ENCODE data around the gene TSC22D3.
"Not testable (repeated sequence)": the region's sequence is repeated elsewhere in the genome, so short reads cannot be mapped to it uniquely, and the experiment has no call there.

The TSC22D3 gene

GRCh38 chrX:107676559-107677378 lies 98.8 kb downstream of the TSC22D3 start:
- peak overlapping the region; percentile 94 for H3K27ac Mint-ChIP-seq
- no peaks in the 10 kb centered on the region for H3K27me3 Mint-ChIP-seq
- no peaks in the 10 kb centered on the region for H3K36me3 Mint-ChIP-seq (ENCODE audit: low read depth)
- H3K9me3 Mint-ChIP-seq, result no peaks in the 10 kb centered on the region
- H3K4me3 Mint-ChIP-seq, result peak overlapping the region; percentile 88
- H3K4me1 Mint-ChIP-seq (ENCODE audit: low read depth), result peaks cover 63% of the 10 kb centered on the region

DNA sequence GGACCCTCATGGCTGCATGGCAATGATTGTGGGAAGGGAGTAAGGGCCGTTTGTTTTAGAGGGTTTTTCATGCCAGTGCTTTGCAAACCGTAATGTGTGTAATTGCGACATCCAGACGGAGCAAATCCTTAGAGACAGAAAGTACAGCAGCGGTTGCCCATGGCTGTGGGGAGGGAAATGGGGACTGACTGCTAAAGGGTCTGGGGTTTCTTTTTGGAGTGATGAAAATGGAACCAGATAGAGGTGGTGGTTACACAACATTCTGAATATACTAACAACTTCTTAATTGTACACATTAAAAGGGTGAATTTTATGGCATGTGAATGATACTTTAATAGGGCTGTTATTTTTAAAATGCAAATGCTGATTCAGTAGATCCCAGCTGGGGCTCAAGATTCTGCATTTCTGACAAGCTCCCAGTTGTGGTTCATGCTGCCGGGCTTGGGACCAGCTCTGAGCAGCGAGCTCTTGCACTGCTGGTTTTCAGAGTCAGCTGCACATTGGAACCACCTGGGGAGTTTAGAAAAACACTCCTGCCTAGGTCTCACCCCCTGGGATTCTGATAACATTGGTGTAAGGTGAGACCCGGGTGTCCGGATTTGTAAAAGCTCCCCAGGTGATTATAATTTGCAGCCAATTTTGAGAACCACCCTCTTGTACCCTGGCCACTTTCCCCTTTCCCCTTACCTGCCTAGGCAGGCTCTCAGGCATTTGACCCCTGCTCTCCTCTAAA lies 99.6 kb downstream of the TSC22D3 start:
- Mint-ChIP-seq H3K36me3 (ENCODE audit: low read depth) (no peaks in the 10 kb centered on the region), H3K9me3 (no peaks in the 10 kb centered on the region), H3K27me3 (no peaks in the 10 kb centered on the region), H3K27ac (peak overlapping the region; percentile 94), H3K4me3 (peak overlapping the region; percentile 88), H3K4me1 (ENCODE audit: low read depth) (peaks cover 63% of the 10 kb centered on the region)

DNA sequence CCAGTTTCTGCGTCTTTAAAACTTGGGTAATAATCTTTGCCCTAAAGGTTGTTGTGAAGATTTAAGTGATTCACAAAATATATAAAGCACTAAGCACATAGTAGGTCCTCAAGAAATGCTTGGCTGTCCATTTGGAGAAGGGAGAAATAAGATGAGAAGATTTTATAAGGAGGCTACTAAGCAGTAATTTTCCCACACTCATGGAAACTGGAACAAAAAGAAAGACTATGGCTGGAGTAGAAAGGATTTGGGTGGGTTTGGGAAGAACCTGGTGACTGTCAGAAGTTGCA lies 100.3 kb downstream of the TSC22D3 start:
- H3K9me3 Mint-ChIP-seq, result no peaks in the 10 kb centered on the region
- H3K4me1 Mint-ChIP-seq (ENCODE audit: low read depth), result peaks cover 64% of the 10 kb centered on the region
- peak overlapping the region; percentile 94 for H3K27ac Mint-ChIP-seq
- H3K4me3 Mint-ChIP-seq, result peak overlapping the region; percentile 88
- H3K36me3 Mint-ChIP-seq (ENCODE audit: low read depth), result no peaks in the 10 kb centered on the region
- no peaks in the 10 kb centered on the region for H3K27me3 Mint-ChIP-seq

GRCh38 chrX:107674480-107675364 lies 100.9 kb downstream of the TSC22D3 start:
- Mint-ChIP-seq H3K27me3 (no peaks in the 10 kb centered on the region), H3K27ac (peak overlapping the region; percentile 94), H3K4me3 (peak overlapping the region; percentile 88), H3K4me1 (ENCODE audit: low read depth) (peaks cover 70% of the 10 kb centered on the region), H3K36me3 (ENCODE audit: low read depth) (no peaks in the 10 kb centered on the region), H3K9me3 (no peaks in the 10 kb centered on the region)

DNA sequence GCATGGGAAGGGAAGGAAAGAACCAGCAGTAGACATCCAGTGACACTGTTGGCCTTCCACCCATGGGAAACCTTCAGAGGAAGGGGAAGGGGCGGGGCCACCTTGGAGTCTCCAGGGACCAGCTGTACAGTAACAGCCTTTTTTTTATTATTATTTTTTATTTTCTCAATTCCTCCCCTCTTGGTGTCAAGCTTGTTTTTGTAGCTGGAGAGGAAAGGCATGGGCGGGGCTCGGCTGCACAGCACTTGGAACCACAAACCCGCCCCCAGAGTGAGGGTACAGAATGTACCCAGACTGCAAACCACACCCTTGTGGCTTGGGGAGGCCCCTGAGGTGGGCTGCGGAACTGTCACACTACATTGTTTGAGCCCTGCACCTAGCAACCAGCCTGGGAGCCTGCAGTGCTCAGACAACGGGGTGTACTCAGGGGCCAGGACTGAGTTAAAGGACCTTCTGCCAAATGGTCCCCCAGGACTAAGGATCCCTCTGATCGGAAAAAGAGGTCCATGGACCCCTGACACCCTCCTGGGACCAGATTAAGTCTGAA lies 101.6 kb downstream of the TSC22D3 start:
- peak overlapping the region; percentile 88 for H3K4me3 Mint-ChIP-seq
- no peaks in the 10 kb centered on the region for H3K36me3 Mint-ChIP-seq (ENCODE audit: low read depth)
- H3K4me1 Mint-ChIP-seq (ENCODE audit: low read depth), result peaks cover 67% of the 10 kb centered on the region
- no peaks in the 10 kb centered on the region for H3K27me3 Mint-ChIP-seq
- peak overlapping the region; percentile 94 for H3K27ac Mint-ChIP-seq
- H3K9me3 Mint-ChIP-seq, result no peaks in the 10 kb centered on the region

GRCh38 chrX:107673431-107673830 lies 102.2 kb downstream of the TSC22D3 start:
- Mint-ChIP-seq H3K4me3 (peak overlapping the region; percentile 55), H3K36me3 (ENCODE audit: low read depth) (no peaks in the 10 kb centered on the region)

GRCh38 chrX:107672955-107673378 lies 102.6 kb downstream of the TSC22D3 start:
- Mint-ChIP-seq H3K9me3 (no peaks in the 10 kb centered on the region), H3K36me3 (ENCODE audit: low read depth) (no peaks in the 10 kb centered on the region), H3K27ac (peak overlapping the region; percentile 94), H3K27me3 (no peaks in the 10 kb centered on the region), H3K4me1 (ENCODE audit: low read depth) (peaks cover 56% of the 10 kb centered on the region), H3K4me3 (peak overlapping the region; percentile 55)

More at GRCh38 chrX:107673431-107673830, 102.2 kb downstream of the TSC22D3 start:
- peak overlapping the region; percentile 94 for H3K27ac Mint-ChIP-seq
- no peaks in the 10 kb centered on the region for H3K27me3 Mint-ChIP-seq
- H3K9me3 Mint-ChIP-seq, result no peaks in the 10 kb centered on the region
- peaks cover 61% of the 10 kb centered on the region for H3K4me1 Mint-ChIP-seq (ENCODE audit: low read depth)

GRCh38 chrX:107671256-107671655 lies 104.3 kb downstream of the TSC22D3 start:
- H3K4me1 Mint-ChIP-seq (ENCODE audit: low read depth), result peaks cover 47% of the 10 kb centered on the region
- not testable (repeated sequence) for H3K27me3 Mint-ChIP-seq; H3K36me3 Mint-ChIP-seq (ENCODE audit: low read depth); H3K4me3 Mint-ChIP-seq; H3K9me3 Mint-ChIP-seq; H3K27ac Mint-ChIP-seq

DNA sequence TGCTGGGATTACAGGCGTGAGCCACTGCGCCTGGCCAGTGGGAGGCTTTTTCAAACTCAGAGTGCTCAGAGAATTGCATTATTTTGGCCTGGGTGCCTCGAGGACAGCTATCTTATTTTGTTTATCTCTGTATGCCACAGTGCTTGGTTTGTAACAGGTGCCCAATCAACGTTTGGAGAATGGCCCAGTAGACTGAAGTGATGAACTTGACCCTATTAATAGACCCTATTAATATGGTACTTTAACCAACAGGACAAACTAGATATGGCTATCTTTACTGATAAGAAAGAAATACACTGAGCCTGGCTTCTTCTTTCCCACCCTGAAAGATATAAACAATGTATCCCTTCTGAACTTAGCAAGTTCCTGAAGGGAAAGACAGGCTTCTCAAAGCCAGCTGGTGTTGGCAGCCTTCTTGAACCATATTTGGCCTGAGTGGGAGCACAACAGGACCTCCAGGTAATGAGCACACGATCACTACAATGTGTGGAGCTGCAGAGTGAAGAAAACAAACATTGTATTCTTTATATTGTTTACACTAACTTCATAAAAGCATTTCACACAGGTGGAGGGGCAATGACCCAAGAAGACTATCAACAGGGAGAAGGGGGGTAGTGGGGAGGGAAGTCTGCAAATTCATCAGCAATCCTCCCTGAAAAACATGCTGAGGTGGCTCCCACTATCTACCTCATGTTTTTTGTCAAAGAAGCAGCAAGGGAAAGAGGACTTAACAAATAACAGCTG lies 105.5 kb downstream of the TSC22D3 start:
- H3K9me3 Mint-ChIP-seq, result no peaks in the 10 kb centered on the region
- no peak overlapping the region for H3K27ac Mint-ChIP-seq
- H3K36me3 Mint-ChIP-seq (ENCODE audit: low read depth), result peaks cover 3% of the 10 kb centered on the region
- peaks cover 38% of the 10 kb centered on the region for H3K4me1 Mint-ChIP-seq (ENCODE audit: low read depth)
- H3K27me3 Mint-ChIP-seq, result no peaks in the 10 kb centered on the region
- no peak overlapping the region for H3K4me3 Mint-ChIP-seq

DNA sequence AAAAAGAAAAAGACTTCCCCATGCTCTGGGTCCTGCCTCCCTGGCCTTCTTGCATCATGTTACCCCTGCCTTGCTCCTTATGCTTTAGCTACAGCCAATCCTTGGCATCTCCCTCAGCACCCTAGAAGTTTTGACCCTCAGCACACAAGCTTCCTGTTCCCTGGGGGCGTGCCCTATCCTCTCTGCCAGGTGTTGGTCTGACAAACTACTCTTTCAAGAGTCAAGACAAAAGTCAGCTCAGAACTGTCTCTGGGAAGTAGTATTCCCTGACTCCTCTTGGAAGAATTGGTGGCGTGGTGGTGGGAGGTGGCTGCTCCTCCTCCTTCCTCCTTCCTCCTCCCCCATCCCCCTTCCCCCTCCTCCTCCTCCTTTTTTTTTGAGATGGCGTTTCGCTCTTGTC lies 106.3 kb downstream of the TSC22D3 start:
- peaks cover 3% of the 10 kb centered on the region for H3K36me3 Mint-ChIP-seq (ENCODE audit: low read depth)
- no peaks in the 10 kb centered on the region for H3K9me3 Mint-ChIP-seq
- H3K4me1 Mint-ChIP-seq (ENCODE audit: low read depth), result peaks cover 30% of the 10 kb centered on the region
- no peak overlapping the region for H3K4me3 Mint-ChIP-seq
- H3K27ac Mint-ChIP-seq, result no peak overlapping the region
- H3K27me3 Mint-ChIP-seq, result no peaks in the 10 kb centered on the region

DNA sequence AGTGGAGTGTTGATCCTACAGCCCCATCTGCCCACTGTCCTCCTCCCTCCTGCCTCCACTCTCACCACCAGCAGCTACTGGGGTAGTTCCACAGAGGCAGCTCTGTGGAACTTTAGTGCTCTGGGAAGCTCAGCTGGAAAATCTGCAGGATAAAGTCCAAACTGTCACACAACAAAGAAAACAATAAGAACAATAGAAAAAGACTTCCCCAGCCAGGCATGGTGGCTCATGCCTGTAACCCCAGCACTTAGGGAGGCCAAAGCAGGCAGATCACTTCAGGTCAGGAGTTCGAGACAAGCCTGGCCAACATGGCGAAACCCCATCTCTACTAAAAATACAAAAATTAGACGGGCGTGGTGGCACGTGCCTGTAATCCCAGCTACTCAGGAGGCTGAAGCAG lies 106.9 kb downstream of the TSC22D3 start:
- not testable (repeated sequence) for H3K9me3 Mint-ChIP-seq; H3K36me3 Mint-ChIP-seq (ENCODE audit: low read depth); H3K27me3 Mint-ChIP-seq; H3K4me3 Mint-ChIP-seq; H3K27ac Mint-ChIP-seq
- H3K4me1 Mint-ChIP-seq (ENCODE audit: low read depth), result peaks cover 28% of the 10 kb centered on the region

- H3K27ac Mint-ChIP-seq, result peak overlapping the region; percentile 43
- peaks cover 18% of the 10 kb centered on the region for H3K4me1 Mint-ChIP-seq (ENCODE audit: low read depth)
- no peaks in the 10 kb centered on the region for H3K27me3 Mint-ChIP-seq
- peaks cover 3% of the 10 kb centered on the region for H3K36me3 Mint-ChIP-seq (ENCODE audit: low read depth)
- no peak overlapping the region for H3K4me3 Mint-ChIP-seq
- no peaks in the 10 kb centered on the region for H3K9me3 Mint-ChIP-seq
These were observed 108.2 kb downstream of the TSC22D3 start for GRCh38 chrX:107667426-107667825.

GRCh38 chrX:107666931-107667330 lies 108.7 kb downstream of the TSC22D3 start:
- H3K4me1 Mint-ChIP-seq (ENCODE audit: low read depth), result peaks cover 14% of the 10 kb centered on the region
- no peak overlapping the region for H3K27ac Mint-ChIP-seq
- peaks cover 3% of the 10 kb centered on the region for H3K36me3 Mint-ChIP-seq (ENCODE audit: low read depth)

More at GRCh38 chrX:107666931-107667330, 108.7 kb downstream of the TSC22D3 start:
- no peak overlapping the region for H3K4me3 Mint-ChIP-seq
- no peaks in the 10 kb centered on the region for H3K9me3 Mint-ChIP-seq
- H3K27me3 Mint-ChIP-seq, result no peaks in the 10 kb centered on the region

Data from stimulated activated naive CD8-positive, alpha-beta T cell treated with anti-CD3 and anti-CD28 coated beads, Interleukin-15, Interleukin-2, amounts not matched to agents 100 ng/mL and 50 ng/mL, for 24 hours (primary cell).